ENCODE results near the gene RPUSD3.
A peak's percentile ranks its signal among the peaks of the same experiment; 100 is the strongest.

RPUSD3 gene

DNA sequence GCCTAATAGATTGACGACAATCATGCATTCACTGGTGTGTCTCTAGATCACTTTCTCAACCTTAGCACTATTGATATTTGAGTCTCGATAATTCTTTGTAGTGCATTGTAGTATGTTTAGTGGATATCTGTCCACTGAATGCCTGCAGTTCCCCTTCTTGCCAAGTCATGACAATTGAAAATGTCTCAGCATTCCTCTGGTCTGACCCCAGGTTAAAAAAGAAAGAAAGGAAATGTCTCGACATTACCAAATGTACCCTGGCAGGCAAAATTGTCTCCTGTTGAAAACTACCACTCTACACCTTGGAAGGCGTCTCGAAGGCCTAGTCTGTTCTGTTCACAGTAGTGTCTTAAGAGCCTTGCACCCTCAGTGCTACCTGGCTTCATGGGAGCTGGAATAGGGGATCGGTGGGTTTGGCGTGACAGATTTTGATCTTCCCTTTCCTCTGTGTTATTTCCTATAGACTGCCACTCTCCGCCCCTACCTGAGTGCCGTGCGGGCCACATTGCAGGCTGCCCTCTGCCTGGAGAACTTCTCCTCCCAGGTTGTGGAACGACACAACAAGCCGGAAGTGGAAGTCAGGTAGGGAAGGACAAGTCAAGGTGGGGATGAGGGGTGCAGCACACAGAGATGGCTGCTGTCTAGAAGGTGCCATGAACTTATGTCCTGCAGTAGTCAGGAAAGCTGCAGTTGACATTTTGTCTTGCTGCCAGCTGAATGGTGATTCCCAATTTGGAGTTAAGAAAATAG, 46.4 kb downstream of the RPUSD3 start:
- no peak for DNase-seq

DNA sequence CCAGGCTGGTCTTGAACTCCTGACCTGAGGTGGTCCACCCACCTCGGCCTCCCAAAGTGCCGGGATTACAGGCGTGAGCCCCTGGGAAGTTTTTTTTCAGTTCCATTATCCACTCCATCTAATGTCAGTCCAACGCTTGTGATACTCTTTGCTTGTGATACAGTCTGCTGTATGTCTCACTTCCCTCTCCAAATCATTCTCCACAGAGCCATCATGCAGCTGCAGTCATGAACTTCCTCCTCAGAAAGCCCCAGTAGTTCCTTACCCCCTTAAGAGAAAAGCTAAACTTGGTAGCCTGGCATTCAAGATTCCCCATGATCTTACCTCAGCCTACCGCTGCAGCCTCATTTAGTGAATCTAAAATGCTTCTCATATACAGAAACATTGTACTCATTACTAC, 48.6 kb downstream of the RPUSD3 start:
- no peak for DNase-seq

- no peak for DNase-seq
These were observed 49.4 kb downstream of the RPUSD3 start for GRCh38 chr3:9794400-9794799.

DNA sequence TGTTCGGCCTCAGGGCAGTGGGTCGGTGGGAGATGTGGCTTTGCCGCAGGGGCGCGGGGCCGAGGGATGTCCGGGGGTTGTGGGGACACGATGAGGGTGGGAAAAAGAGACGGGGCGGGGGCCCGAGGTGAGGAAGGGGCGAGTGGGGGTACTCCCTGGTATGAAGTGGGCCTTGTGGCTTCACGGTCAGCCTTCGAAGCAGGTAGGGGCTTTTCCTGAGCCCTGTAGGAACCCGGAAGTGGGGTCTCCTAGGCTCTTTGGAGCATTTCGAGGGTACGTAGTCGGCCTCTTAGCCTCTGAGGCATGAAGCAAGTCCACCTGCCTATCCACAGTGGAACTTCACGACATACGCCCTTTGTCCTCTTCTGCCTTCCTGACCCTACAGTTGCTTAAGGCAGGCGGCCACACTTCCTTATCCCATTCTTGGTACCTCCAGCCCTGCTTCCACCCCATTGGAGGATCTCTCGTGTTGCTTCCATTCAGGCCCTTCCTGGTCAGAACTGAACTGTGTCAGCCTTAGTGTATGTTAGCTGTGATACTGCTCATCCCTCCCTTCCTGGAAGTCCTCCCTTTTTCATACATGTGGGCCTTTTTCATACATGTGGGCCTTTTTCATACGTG, 50.5 kb downstream of the RPUSD3 start:
- no peak for DNase-seq

GRCh38 chr3:9792405-9793160, 51.2 kb downstream of the RPUSD3 start, which contains the start of the genes ARPC4 and TADA3:
TSS of gene ARPC4 (plus strand) at chr3:9793082. CDS start at chr3:9793122, 40 bp downstream.
TSS of gene TADA3 (minus strand) at chr3:9792473. CDS start at chr3:9791466, 1,007 bp downstream.
- peak; percentile 86 for DNase-seq

- DNase-seq: no peak
These were observed 51.9 kb downstream of the RPUSD3 start for GRCh38 chr3:9791790-9792404.

DNA sequence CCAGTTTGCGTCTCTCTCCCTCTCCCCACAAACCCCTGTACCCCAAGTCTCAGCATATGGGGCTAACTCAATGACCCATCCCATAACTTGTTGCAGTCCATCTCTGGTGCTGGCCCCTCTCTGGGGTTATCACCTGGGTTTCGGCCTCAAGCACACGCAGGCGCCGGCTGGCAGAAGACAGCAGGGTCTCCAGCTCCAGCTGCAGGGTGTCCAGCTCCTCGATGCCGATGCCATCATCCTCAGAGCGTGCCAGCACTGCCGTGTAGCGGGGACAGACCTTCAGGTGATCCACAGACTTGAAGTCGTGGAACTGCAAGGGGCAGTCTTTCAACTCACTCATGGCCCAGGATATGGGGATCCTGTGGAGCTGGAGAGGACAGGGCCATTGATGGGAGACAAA, 52.7 kb downstream of the RPUSD3 start:
- DNase-seq: no peak

Measured in 8988T (cell line).